ENCODE data around the gene AK2. TPM values are rescaled to one million over a fixed set of nuclear protein-coding genes. Genes with fewer than 3 reads are reported as not detected.
"Not testable (repeated sequence)": the region's sequence is repeated elsewhere in the genome, so short reads cannot be mapped to it uniquely, and the experiment has no call there.

AK2 gene
- total RNA-seq, 2 experiments from 2014 or later: 181 to 193 TPM

DNA sequence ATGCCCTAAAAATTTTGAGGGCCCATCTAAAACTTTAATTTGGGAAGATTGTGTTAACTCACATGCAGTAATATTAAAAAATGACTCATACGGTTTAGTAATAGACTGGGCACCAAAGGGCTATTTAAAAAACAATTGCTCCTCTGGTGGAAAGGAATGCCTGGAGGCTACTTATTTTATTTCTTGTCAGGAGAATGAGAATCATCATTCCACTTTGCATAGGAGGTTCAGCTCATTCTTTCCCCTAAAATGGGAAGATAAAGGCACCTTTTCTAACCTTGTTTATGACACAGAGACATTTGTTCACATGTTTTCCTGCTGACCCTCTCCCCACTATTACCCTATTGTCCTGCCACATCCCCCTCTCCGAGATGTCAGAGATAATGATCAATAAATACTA lies 31.4 kb upstream of the AK2 start:
- peaks cover 19% of the 10 kb centered on the region for H3K27me3 Mint-ChIP-seq
- H3K4me1 Mint-ChIP-seq, H3K27ac Mint-ChIP-seq, POLR2A ChIA-PET, CTCF ChIA-PET, H3K4me3 Mint-ChIP-seq, DNase-seq: not testable (repeated sequence)
- peaks cover 13% of the 10 kb centered on the region for H3K36me3 Mint-ChIP-seq (ENCODE audit: low read depth)
- H3K9me3 Mint-ChIP-seq: peaks cover 45% of the 10 kb centered on the region

DNA sequence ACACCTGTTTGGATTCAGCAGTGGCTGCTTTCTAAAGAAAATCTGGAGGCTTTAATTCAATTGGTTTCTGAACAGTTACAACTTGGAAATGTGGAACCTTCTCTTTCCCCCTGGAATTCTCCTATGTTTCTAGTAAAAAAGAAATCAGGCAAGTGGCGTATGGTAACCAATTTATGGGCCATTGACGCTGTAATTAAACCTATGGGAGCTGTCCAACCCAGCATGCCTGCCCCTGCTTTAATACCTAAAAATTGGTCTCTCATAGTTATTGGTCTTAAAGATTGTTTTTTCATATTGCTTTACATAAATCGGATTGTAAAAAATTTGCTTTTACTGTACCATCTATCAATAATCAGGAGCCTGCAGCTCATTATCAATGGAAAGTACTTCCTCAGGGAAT lies 29.8 kb upstream of the AK2 start:
- H3K9me3 Mint-ChIP-seq: peaks cover 57% of the 10 kb centered on the region
- not testable (repeated sequence) for H3K4me3 Mint-ChIP-seq
- peaks cover 14% of the 10 kb centered on the region for H3K36me3 Mint-ChIP-seq (ENCODE audit: low read depth)

DNA sequence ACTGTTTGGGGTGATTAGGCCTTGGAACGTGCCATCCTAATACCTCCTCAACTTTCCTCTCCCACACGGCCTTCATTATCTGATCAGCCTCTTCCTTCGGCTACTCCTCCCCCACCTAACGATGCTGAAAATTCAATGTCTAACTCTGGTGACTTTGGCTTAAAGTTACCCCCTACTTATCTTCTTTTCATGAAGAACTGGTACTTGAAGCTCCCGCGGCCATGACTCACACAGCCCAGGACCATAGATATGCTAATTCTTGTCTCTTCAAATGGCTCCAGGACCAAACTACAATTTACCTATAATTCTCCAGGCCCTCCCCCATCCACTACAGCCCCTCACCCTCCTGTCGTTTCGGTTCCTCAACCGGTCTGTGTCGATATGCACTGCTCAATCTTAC lies 28.6 kb upstream of the AK2 start:
- H3K27me3 Mint-ChIP-seq: peaks cover 21% of the 10 kb centered on the region
- CTCF ChIA-PET: interaction anchor here (0.5 to 0.7 kb wide), 2 partner anchors 8 to 9 kb away, joined by 3 read pairs; no protein-coding TSS in a partner anchor
- DNase-seq: no peak

More for the DNA sequence above, 29.8 kb upstream of the AK2 start:
- H3K27ac Mint-ChIP-seq, POLR2A ChIA-PET, CTCF ChIA-PET, H3K4me1 Mint-ChIP-seq, DNase-seq: not testable (repeated sequence)
- peaks cover 22% of the 10 kb centered on the region for H3K27me3 Mint-ChIP-seq

DNA sequence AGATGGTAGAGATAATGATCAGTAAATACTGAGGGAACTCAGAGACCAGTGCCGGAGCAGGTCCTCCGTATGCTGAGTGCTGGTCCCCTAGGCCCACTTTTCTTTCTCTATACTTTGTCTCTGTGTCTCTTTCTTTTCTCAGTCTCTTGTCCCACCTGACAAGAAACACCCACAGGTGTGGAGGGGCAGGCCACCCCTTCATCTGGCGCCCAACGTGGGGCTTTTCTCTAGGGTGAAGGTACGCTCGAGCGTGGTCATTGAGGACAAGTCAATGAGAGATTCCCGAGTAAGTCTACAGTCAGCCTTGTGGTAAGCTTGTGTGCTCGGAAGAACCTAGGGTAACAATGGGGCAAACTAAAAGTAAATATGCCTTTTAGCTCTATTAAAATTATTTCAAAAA lies 27.6 kb upstream of the AK2 start:
- H3K27ac Mint-ChIP-seq, DNase-seq, H3K4me3 Mint-ChIP-seq, H3K4me1 Mint-ChIP-seq, POLR2A ChIA-PET, CTCF ChIA-PET: not testable (repeated sequence)
- Mint-ChIP-seq H3K36me3 (ENCODE audit: low read depth) (peaks cover 14% of the 10 kb centered on the region), H3K9me3 (peaks cover 56% of the 10 kb centered on the region), H3K27me3 (peaks cover 18% of the 10 kb centered on the region)

More for the DNA sequence above, 28.6 kb upstream of the AK2 start:
- H3K36me3 Mint-ChIP-seq (ENCODE audit: low read depth): peaks cover 14% of the 10 kb centered on the region
- no peak overlapping the region for H3K27ac Mint-ChIP-seq
- no peaks in the 10 kb centered on the region for H3K4me1 Mint-ChIP-seq
- peaks cover 56% of the 10 kb centered on the region for H3K9me3 Mint-ChIP-seq
- no peak overlapping the region for H3K4me3 Mint-ChIP-seq
- POLR2A ChIA-PET: no interaction called here

DNA sequence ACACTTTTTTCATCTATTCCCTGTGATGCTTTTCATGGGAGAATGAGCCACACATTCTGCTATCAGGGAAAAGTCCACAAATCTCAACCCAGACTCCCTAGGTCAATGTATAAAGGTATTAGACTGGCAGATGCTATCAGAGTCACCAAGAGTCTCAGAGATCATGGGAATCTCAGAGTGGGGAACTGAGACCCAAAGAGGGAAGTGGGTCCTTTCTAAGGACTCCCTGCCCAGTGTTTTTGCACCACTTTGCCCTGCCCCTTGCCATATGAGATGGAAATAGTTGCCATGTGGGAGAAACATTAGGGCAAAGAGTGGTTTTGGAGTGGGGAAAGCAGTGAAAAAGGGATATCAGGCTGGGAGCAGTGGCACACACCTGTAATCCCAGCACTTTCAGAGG lies 25.2 kb upstream of the AK2 start:
- peaks cover 48% of the 10 kb centered on the region for H3K9me3 Mint-ChIP-seq
- H3K36me3 Mint-ChIP-seq (ENCODE audit: low read depth): peaks cover 14% of the 10 kb centered on the region
- no peak for DNase-seq
- no peak overlapping the region for H3K4me3 Mint-ChIP-seq
- H3K4me1 Mint-ChIP-seq: no peaks in the 10 kb centered on the region
- no peak overlapping the region for H3K27ac Mint-ChIP-seq
- H3K27me3 Mint-ChIP-seq: peaks cover 9% of the 10 kb centered on the region
- POLR2A ChIA-PET: no interaction called here
- CTCF ChIA-PET: interaction anchor here (1.1 to 2.3 kb wide), 2 partner anchors 9 to 12 kb away, joined by 3 to 8 read pairs; no protein-coding TSS in a partner anchor

DNA sequence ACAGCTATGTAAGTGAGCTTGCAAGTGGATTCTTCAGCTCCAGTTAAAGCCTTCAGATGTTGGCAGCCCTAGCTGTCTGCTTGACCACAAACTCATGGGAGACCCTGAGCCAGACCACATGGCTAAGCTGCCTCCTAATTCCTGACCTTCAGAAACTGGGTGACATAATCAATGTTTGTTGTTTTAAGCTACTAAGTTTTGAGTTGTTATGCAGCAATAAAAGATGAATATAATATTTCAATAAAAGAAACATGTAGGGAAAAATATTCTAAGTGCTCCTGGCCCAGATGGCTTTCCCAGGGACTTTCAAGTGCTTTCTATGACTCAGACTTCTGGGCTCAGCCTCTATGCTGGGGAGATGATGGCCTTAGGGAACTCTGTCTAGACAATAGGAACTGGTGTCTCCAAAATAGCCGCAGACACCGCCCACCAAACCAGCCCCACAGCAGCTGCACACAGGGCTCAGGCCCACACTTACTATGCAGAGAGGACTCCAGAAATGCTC lies 23.9 kb upstream of the AK2 start:
- ChIA-PET POLR2A (no interaction called here), CTCF (interaction anchor here (2.3 kb wide), 1 partner anchor 10 kb away, joined by 8 read pairs; no protein-coding TSS in a partner anchor)
- H3K4me1 Mint-ChIP-seq: no peaks in the 10 kb centered on the region
- H3K27ac Mint-ChIP-seq: no peak overlapping the region
- peaks cover 9% of the 10 kb centered on the region for H3K27me3 Mint-ChIP-seq
- H3K4me3 Mint-ChIP-seq: no peak overlapping the region
- DNase-seq: no peak
- peaks cover 13% of the 10 kb centered on the region for H3K36me3 Mint-ChIP-seq (ENCODE audit: low read depth)
- H3K9me3 Mint-ChIP-seq: peaks cover 37% of the 10 kb centered on the region

DNA sequence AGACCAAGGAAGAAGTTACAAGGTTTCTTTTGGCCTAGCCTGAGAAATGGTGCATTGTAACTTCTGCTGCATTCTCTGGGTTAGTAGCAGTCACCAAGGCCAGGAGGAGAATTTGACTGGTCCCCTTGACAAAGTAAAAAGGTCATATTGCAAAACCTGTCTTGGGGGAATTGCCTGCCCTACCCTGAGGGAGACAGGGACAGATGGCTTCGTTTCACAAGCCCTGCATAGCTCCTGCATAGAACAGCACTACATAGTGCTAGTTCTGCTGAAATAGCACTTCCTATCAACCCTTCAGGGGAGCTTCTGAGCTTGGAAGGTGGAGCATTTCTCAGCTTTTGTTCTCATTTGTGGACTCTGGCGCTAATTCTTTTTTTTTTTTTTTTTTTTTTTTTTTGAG lies 20.4 kb upstream of the AK2 start:
- Mint-ChIP-seq H3K4me3 (no peak overlapping the region), H3K36me3 (ENCODE audit: low read depth) (no peaks in the 10 kb centered on the region)

DNA sequence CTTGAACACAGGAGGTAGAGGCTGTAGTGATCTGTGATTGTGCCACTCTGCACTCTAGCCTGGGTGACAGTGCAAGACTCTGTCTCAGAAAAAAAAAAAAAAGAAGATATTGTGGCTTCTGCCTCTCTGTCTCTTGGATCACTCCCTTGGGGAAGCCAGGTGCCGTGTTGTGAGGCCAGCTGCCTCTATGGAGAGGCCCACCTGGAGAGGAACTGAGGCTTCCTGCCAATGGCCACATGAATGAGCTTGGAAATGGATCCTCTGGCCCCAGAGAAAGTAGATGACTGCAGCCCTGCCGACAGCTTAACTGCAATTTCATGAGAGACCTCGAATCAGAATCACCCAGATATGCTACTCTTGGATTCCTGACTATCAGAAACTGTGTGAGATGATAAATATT lies 19.7 kb upstream of the AK2 start:
- Mint-ChIP-seq H3K4me1 (peaks cover 1% of the 10 kb centered on the region), H3K4me3 (no peak overlapping the region), H3K9me3 (peaks cover 2% of the 10 kb centered on the region), H3K27me3 (peaks cover 5% of the 10 kb centered on the region), H3K36me3 (ENCODE audit: low read depth) (no peaks in the 10 kb centered on the region), H3K27ac (no peak overlapping the region)
- CTCF ChIA-PET: interaction anchor here (0.6 to 2.0 kb wide), 7 partner anchors 9 to 181 kb away, joined by 3 to 7 read pairs (median 3); no protein-coding TSS in a partner anchor
- no peak for DNase-seq
- POLR2A ChIA-PET: no interaction called here

More for the DNA sequence above, 20.4 kb upstream of the AK2 start:
- CTCF ChIA-PET: interaction anchor here (0.7 to 2.0 kb wide), 9 partner anchors 8 to 182 kb away, joined by 3 to 7 read pairs (median 3); no protein-coding TSS in a partner anchor
- H3K27ac Mint-ChIP-seq: no peak overlapping the region
- POLR2A ChIA-PET: no interaction called here
- no peak for DNase-seq
- peaks cover 1% of the 10 kb centered on the region for H3K4me1 Mint-ChIP-seq
- peaks cover 8% of the 10 kb centered on the region for H3K9me3 Mint-ChIP-seq
- peaks cover 8% of the 10 kb centered on the region for H3K27me3 Mint-ChIP-seq

DNA sequence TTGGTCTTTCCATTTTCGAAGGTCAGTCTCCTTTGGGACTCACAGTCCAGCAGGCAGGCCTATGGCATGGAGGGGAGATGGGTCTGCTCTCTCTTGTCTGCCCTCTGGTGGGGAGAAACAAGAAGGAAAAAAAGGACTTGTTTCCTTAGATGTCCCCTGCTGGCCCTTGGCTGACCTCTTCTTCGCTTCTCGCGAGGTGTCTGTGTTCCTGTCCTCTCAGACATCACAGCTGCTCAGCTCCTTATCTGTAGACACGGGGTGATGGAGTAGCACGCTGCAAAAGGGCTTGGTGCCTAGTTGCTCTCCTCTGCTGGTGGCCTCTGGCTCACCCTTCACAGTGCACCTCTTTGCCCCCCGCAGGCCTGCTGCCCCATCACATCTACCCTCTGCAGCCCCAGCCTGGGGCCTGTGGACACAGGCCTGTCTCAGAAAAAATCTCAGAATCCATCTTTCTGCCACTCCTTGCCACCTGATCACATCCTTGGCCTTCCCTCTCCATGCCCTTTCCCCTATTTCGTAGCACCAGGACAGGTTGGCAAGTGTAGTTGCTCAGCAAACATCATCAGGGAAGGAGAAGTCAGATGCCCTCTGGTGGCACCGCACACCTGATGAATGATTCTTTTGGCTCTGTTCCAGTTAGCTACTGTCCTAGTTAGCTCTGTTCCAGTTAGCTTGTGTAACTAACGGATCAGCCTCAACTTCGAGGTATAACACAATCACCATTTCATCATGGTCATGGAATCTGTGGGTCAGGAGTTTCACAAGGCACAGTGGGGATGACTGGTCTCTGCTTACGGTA lies 18.7 kb upstream of the AK2 start:
- POLR2A ChIA-PET: no interaction called here
- CTCF ChIA-PET: interaction anchor here (0.6 to 2.1 kb wide), 11 partner anchors 12 to 400 kb away, joined by 3 to 7 read pairs (median 3); partner anchors contain the start of gene RNF19B

DNA sequence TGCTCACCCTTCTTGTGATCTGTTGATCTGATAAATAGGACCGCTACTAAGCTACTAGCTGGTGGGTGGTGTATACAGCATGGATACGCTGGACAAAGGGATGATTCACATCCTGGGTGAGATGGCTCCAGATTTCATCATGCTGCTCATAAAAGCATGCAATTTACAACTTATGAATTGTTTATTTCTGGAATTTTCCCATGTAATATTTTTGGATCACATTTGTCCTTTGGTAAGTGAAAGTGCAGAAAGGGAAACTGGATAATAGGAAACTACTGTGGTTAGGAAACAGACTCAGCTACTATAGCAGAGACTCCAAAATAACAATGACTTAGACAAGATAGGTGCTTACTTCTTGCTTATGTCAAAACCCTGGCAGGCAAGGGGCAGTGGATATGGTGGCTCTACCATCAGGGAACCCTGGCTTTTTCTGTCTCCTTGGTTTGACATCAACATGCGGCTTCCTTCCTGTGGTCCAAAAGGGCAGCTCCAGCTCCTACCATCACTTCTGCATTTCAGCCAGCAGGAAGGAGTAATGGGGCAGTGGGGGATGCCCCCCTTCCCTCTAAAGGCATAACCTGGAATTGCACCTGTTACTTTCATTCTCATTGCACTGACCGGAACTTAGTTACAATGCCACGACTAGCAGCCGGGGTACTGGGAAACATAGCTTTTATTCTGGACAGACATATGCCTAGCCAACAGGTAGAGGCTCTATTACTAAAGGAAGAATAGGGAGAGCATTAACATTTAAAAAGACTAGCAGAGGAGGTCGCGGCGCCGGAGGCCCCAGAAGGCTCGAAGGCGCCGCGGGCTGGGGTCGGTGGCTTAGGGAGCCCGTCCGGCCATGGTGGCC lies 13.8 kb upstream of the AK2 start:
- CTCF ChIA-PET: interaction anchor here (1.0 to 1.9 kb wide), 3 partner anchors 26 to 118 kb away, joined by 3 to 5 read pairs (median 3); no protein-coding TSS in a partner anchor

More for the DNA sequence above, 18.7 kb upstream of the AK2 start:
- no peak overlapping the region for H3K27ac Mint-ChIP-seq
- H3K36me3 Mint-ChIP-seq (ENCODE audit: low read depth): peaks cover 2% of the 10 kb centered on the region
- no peaks in the 10 kb centered on the region for H3K27me3 Mint-ChIP-seq
- DNase-seq: peak; percentile 42
- H3K4me3 Mint-ChIP-seq: no peak overlapping the region
- H3K4me1 Mint-ChIP-seq: peaks cover 5% of the 10 kb centered on the region
- peaks cover 3% of the 10 kb centered on the region for H3K9me3 Mint-ChIP-seq

DNA sequence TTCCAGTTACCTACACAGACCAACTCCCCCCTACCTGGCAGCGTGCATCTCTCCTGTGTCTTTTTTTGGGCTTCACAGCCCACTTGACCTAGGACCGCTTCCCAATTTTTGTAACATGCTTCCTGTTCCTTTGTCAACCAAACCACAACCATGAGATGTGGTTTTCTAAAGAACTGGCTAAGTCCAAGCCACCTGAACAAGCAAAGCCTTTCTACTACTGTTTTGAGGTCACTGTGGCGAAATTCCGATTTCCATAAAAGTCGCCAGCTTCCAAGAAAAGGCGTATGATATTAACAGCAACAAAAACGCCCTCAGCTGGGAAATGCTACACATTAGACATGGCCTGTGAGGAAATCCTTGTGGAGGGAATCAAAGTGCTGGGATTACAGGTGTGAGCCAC lies 12.7 kb upstream of the AK2 start:
- H3K9me3 Mint-ChIP-seq: peaks cover 3% of the 10 kb centered on the region
- peaks cover 2% of the 10 kb centered on the region for H3K36me3 Mint-ChIP-seq (ENCODE audit: low read depth)
- no peak overlapping the region for H3K27ac Mint-ChIP-seq
- no peak overlapping the region for H3K4me3 Mint-ChIP-seq
- ChIA-PET CTCF (interaction anchor here (1.0 to 1.9 kb wide), 5 partner anchors 27 to 529 kb away, joined by 3 to 5 read pairs (median 3); no protein-coding TSS in a partner anchor), POLR2A (no interaction called here)
- peaks cover 19% of the 10 kb centered on the region for H3K4me1 Mint-ChIP-seq
- DNase-seq: no peak
- peaks cover 15% of the 10 kb centered on the region for H3K27me3 Mint-ChIP-seq

More for the DNA sequence above, 13.8 kb upstream of the AK2 start:
- POLR2A ChIA-PET: no interaction called here
- Mint-ChIP-seq H3K27ac (no peak overlapping the region), H3K9me3 (peaks cover 3% of the 10 kb centered on the region), H3K27me3 (peaks cover 11% of the 10 kb centered on the region), H3K4me3 (no peak overlapping the region), H3K36me3 (ENCODE audit: low read depth) (peaks cover 2% of the 10 kb centered on the region), H3K4me1 (peaks cover 19% of the 10 kb centered on the region)
- no peak for DNase-seq

DNA sequence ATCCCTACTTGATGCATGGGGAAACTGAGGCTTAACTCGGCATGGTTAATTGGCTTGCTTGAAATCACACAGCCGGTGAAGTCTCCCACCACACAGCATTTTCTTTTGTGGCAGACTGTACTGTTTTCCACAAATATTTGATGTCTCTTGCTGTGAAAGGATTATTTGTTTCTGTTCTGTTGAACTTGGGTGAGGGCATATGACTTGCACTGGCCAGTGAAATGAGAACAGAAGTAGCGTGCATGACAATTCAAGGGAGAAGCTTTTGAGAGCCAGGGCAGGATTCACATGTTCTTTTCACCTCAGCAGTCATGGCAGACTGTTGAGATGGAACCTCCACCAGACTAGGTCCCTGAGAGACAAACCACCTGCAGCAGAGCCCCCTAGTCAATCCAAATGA lies 11.7 kb upstream of the AK2 start:
- no peak overlapping the region for H3K27ac Mint-ChIP-seq
- no peak overlapping the region for H3K4me3 Mint-ChIP-seq
- peaks cover 2% of the 10 kb centered on the region for H3K36me3 Mint-ChIP-seq (ENCODE audit: low read depth)
- H3K4me1 Mint-ChIP-seq: peaks cover 19% of the 10 kb centered on the region
- H3K9me3 Mint-ChIP-seq: peaks cover 3% of the 10 kb centered on the region
- DNase-seq: no peak
- POLR2A ChIA-PET: no interaction called here
- CTCF ChIA-PET: interaction anchor here (1.0 to 1.9 kb wide), 3 partner anchors 79 to 528 kb away, joined by 3 to 5 read pairs (median 4); no protein-coding TSS in a partner anchor
- H3K27me3 Mint-ChIP-seq: peaks cover 15% of the 10 kb centered on the region

Data from activated CD4-positive, alpha-beta T cell treated with anti-CD3 and anti-CD28 coated beads, Interleukin-2, amount 10 ng/mL, durations not matched to agents 7 days and 5 days (primary cell).